HepG2 (cell line): ENCODE results near the gene CTDP1.

Experiments
- CTCF ChIP-seq: sonication (generic); formaldehyde crosslinking; IDR thresholded peaks from 2 replicates; pipeline ENCODE4 v1.5.0; 2020; ENCODE audit warnings: mild to moderate bottlenecking, missing genetic modification reagents, moderate library complexity
- JARID2 ChIP-seq: sonication (generic); formaldehyde crosslinking; IDR thresholded peaks from 2 replicates; pipeline ENCODE4 v1.8.1; 2023; ENCODE audit warnings: missing genetic modification reagents, inconsistent platforms; ENCODE audit not compliant: insufficient replicate concordance
- NR2F6 ChIP-seq, 2 experiments: IDR thresholded peaks; 2 replicates each; pipeline ENCODE4 v1.6.1; 2016; ENCODE audit warnings: antibody characterized with exemption in 1 of 2, mild to moderate bottlenecking in 1 of 2
- POLR2AphosphoS5 ChIP-seq: IDR thresholded peaks from 2 replicates; pipeline ENCODE4 v1.6.1; 2012; ENCODE audit warnings: low read depth, low read length
- ZNF225 ChIP-seq: sonication (generic); formaldehyde crosslinking; IDR thresholded peaks from 2 replicates; pipeline ENCODE4 v1.4.0; 2020; ENCODE audit warnings: mild to moderate bottlenecking, missing genetic modification reagents

GRCh38 chr18:79798346-79798998 is 118.9 kb downstream of the CTDP1 start:
- TF ChIP-seq CTCF (no peak), POLR2AphosphoS5 (no peak), NR2F6 (IDR thresholded peaks at IDR 0.05) (no peak), NR2F6 (CRISPR knock-in tag; IDR thresholded peaks at IDR 0.05) (no peak), JARID2 (CRISPR knock-in tag) (no peak), ZNF225 (CRISPR knock-in tag) (no peak)
